ENCODE measurements around the gene VASN.
"Not testable (repeated sequence)": the region's sequence is repeated elsewhere in the genome, so short reads cannot be mapped to it uniquely, and the experiment has no call there.

Gene VASN

GRCh38 chr16:4371357-4372000 is at the start of gene VASN:
Gene VASN (plus strand): TSS chr16:4371848. CDS start chr16:4380878, 9,030 bp downstream.
- DNase-seq (ENCODE audit: low spot score): peak; percentile 98

- DNase-seq (ENCODE audit: low spot score): peak; percentile 4
Observed at GRCh38 chr16:4322121-4323052, 49.3 kb upstream of the VASN start.

- peak; percentile 52 for DNase-seq (ENCODE audit: low spot score)
Observed at GRCh38 chr16:4323071-4323844, 48.4 kb upstream of the VASN start.

- DNase-seq (ENCODE audit: low spot score): peak; percentile 89
Observed at GRCh38 chr16:4323845-4324488, 47.7 kb upstream of the VASN start.

GRCh38 chr16:4324492-4325252 is 47.0 kb upstream of the VASN start:
- peak; percentile 3 for DNase-seq (ENCODE audit: low spot score)

- no peak for DNase-seq (ENCODE audit: low spot score)
Observed at GRCh38 chr16:4325253-4325758, 46.3 kb upstream of the VASN start.

GRCh38 chr16:4327386-4328045 is 44.1 kb upstream of the VASN start:
- peak; percentile 64 for DNase-seq (ENCODE audit: low spot score)

- DNase-seq (ENCODE audit: low spot score): peak; percentile 90
Observed at GRCh38 chr16:4328046-4328781, 43.4 kb upstream of the VASN start.

- DNase-seq (ENCODE audit: low spot score): no peak
Observed at GRCh38 chr16:4328782-4329775, 42.6 kb upstream of the VASN start.

GRCh38 chr16:4330277-4330874 is 41.3 kb upstream of the VASN start:
- peak; percentile 94 for DNase-seq (ENCODE audit: low spot score)

- no peak for DNase-seq (ENCODE audit: low spot score)
Observed at GRCh38 chr16:4332083-4332482, 39.6 kb upstream of the VASN start.

GRCh38 chr16:4332623-4333307 is 38.9 kb upstream of the VASN start:
- no peak for DNase-seq (ENCODE audit: low spot score)

- DNase-seq (ENCODE audit: low spot score): no peak
Observed at GRCh38 chr16:4333308-4333638, 38.4 kb upstream of the VASN start.

GRCh38 chr16:4333714-4334113 is 37.9 kb upstream of the VASN start:
- not testable (repeated sequence) for DNase-seq (ENCODE audit: low spot score)

GRCh38 chr16:4334724-4335495 is 36.7 kb upstream of the VASN start:
- DNase-seq (ENCODE audit: low spot score): no peak

- no peak for DNase-seq (ENCODE audit: low spot score)
Observed at GRCh38 chr16:4336701-4337539, 34.7 kb upstream of the VASN start.
